IMR-90 (cell line): ENCODE measurements around the gene HS3ST2. TPM values are rescaled to one million over a fixed set of nuclear protein-coding genes. Genes with fewer than 3 reads are reported as not detected.

ENCODE experiments used
- ATAC-seq: fragments of 200-7000 bp; cut with Tn5 transposase; 2 replicates; pipeline ENCODE4 v1.9.1; 2020; ENCODE audit warnings: low read depth, mild to moderate bottlenecking, moderate library complexity
- BruUV-seq: library from RNA; stranded (reverse); fragments of 400-500 nt; replicated peaks from 2 replicates; lab custom pipeline; 2021; lab: Mats Ljungman, UMichigan
- CTCF ChIA-PET: fragments of 300-600 bp; formaldehyde crosslinking; extraction: SDS; loops from one replicate; lab custom pipeline; 2021; ENCODE audit warnings: antibody characterized with exemption; lab: Yijun Ruan, JAX
- POLR2A ChIA-PET: fragments of 300-600 bp; sonication (Branson Sonifier 250); formaldehyde crosslinking; loops from one replicate; lab custom pipeline; 2022; ENCODE audit warnings: antibody characterized with exemption; ENCODE audit not compliant: unreplicated experiment; lab: Charles Lee
- DNase-seq: peaks from one replicate; pipeline ENCODE4 v3.0.0; 2013
- H2AFZ ChIP-seq: replicated peaks from 2 replicates; pipeline ENCODE3; 2013; ENCODE audit warnings: low read length, mild to moderate bottlenecking; ENCODE audit not compliant: poor library complexity
- H2AK5ac ChIP-seq: 2 replicates; pipeline ENCODE4 v1.6.1; 2013; ENCODE audit warnings: low read depth, low read length, inconsistent platforms
- H2AK9ac ChIP-seq: replicated peaks from 2 replicates; pipeline ENCODE3; 2013; ENCODE audit warnings: mild to moderate bottlenecking, low read depth, low read length, moderate library complexity; ENCODE audit not compliant: poor library complexity
- H2BK120ac ChIP-seq: 2 replicates; pipeline ENCODE4 v1.6.1; 2013; ENCODE audit warnings: low read depth, low read length, inconsistent platforms
- H2BK15ac ChIP-seq: 3 replicates; pipeline ENCODE4 v1.6.1; 2013; ENCODE audit warnings: low read depth, low read length, inconsistent platforms
- H2BK20ac ChIP-seq: 2 replicates; pipeline ENCODE4 v1.6.1; 2013; ENCODE audit warnings: low read depth, mild to moderate bottlenecking, inconsistent platforms, low read length, moderate library complexity
- H2BK5ac ChIP-seq: 2 replicates; pipeline ENCODE4 v1.6.1; 2013; ENCODE audit warnings: mild to moderate bottlenecking, low read depth, low read length, inconsistent platforms; ENCODE audit not compliant: poor library complexity, severe bottlenecking
- H3K14ac ChIP-seq: replicated peaks from 2 replicates; pipeline ENCODE4 v1.6.1; 2013; ENCODE audit warnings: low read depth, low read length, inconsistent platforms
- H3K18ac ChIP-seq: 2 replicates; pipeline ENCODE4 v1.6.1; 2013; ENCODE audit warnings: low read depth, low read length, control low read depth
- H3K23ac ChIP-seq: 2 replicates; pipeline ENCODE4 v1.6.1; 2013; ENCODE audit warnings: low read depth, low read length, inconsistent platforms
- H3K27ac ChIP-seq: 2 replicates; pipeline ENCODE4 v1.5.1; 2013; ENCODE audit warnings: mild to moderate bottlenecking, control low read depth, low read length; ENCODE audit not compliant: insufficient read depth
- H3K27me3 ChIP-seq: 2 replicates; pipeline ENCODE4 v1.6.1; 2013; ENCODE audit warnings: low read length; ENCODE audit not compliant: control insufficient read depth, insufficient read depth
- H3K36me3 ChIP-seq: 2 replicates; pipeline ENCODE4 v1.6.1; 2013; ENCODE audit warnings: low read length, mixed read lengths; ENCODE audit not compliant: control insufficient read depth, insufficient read depth
- H3K4ac ChIP-seq: 2 replicates; pipeline ENCODE4 v1.6.1; 2013; ENCODE audit warnings: low read depth, low read length, inconsistent platforms
- H3K4me1 ChIP-seq: 2 replicates; pipeline ENCODE4 v1.6.1; 2013; ENCODE audit warnings: low read length, mixed read lengths; ENCODE audit not compliant: control insufficient read depth, insufficient read depth
- H3K4me2 ChIP-seq: 2 replicates; pipeline ENCODE4 v1.6.1; 2013; ENCODE audit warnings: low read depth, mild to moderate bottlenecking, control low read depth, low read length, moderate library complexity
- H3K4me3 ChIP-seq: 2 replicates; pipeline ENCODE4 v1.5.1; 2013; ENCODE audit warnings: low read depth, mild to moderate bottlenecking, control low read depth, low read length, moderate library complexity; ENCODE audit not compliant: insufficient read depth
- H3K56ac ChIP-seq: 2 replicates; pipeline ENCODE4 v1.6.1; 2013; ENCODE audit warnings: low read length, inconsistent platforms; ENCODE audit not compliant: insufficient read depth; ENCODE audit errors: extremely low read depth
- H3K79me1 ChIP-seq, 2 experiments: 2 replicates each; pipeline ENCODE4 v1.6.1; 2013; ENCODE audit warnings: low read length in 2 of 2, inconsistent platforms in 1 of 2, low read depth in 1 of 2
- H3K9ac ChIP-seq: 2 replicates; pipeline ENCODE4 v1.6.1; 2013; ENCODE audit warnings: low read depth, low read length, control low read depth
- H3K9me1 ChIP-seq: 2 replicates; pipeline ENCODE4 v1.6.1; 2013; ENCODE audit warnings: low read length, inconsistent platforms; ENCODE audit not compliant: insufficient read depth
- H3K9me3 ChIP-seq: 2 replicates; pipeline ENCODE4 v1.6.1; 2013; ENCODE audit warnings: low read length; ENCODE audit not compliant: control insufficient read depth, insufficient read depth
- H4K20me1 ChIP-seq: 2 replicates; pipeline ENCODE4 v1.6.1; 2013; ENCODE audit warnings: low read length, inconsistent platforms; ENCODE audit not compliant: insufficient read depth
- H4K5ac ChIP-seq: 2 replicates; pipeline ENCODE4 v1.6.1; 2013; ENCODE audit warnings: mild to moderate bottlenecking, low read depth, low read length, control low read depth
- H4K8ac ChIP-seq, 2 experiments: 2 replicates each; pipeline ENCODE4 v1.6.1; 2013; ENCODE audit warnings: low read depth in 2 of 2, low read length in 2 of 2, control low read depth in 1 of 2, inconsistent platforms in 1 of 2
- H4K91ac ChIP-seq: 2 replicates; pipeline ENCODE4 v1.6.1; 2013; ENCODE audit warnings: low read depth, low read length, inconsistent platforms; ENCODE audit not compliant: insufficient read depth
- NFE2L2 ChIP-seq: fragments of 150-350 bp; IDR thresholded peaks from 2 replicates; pipeline ENCODE4 v1.6.1; 2016; ENCODE audit warnings: low read depth, mild to moderate bottlenecking, low read length
- WGBS, 2 experiments: methylation state at CpG; one replicate each; pipeline versions ENCODE4 v1.1.5 to v1.1.7; 2013; ENCODE audit warnings: missing lambda C conversion rate in 2 of 2; ENCODE audit not compliant: insufficient read length in 1 of 2; ENCODE audit errors: extremely low coverage in 2 of 2; 5-methylcytosine and 5-hydroxymethylcytosine counted together
- dilution Hi-C: fragments of 300-500 bp; cut with HindIII; formaldehyde crosslinking; loops from one replicate; pipeline ENCODE4 v1.14.3; 2018; ENCODE audit warnings: low sequenced_read_pairs; ENCODE audit not compliant: unreplicated experiment
- in situ Hi-C: fragments of 300-500 bp; cut with MboI; formaldehyde crosslinking; loops from 3 replicates; pipeline ENCODE4 v1.14.3; 2019; ENCODE audit warnings: low sequenced_read_pairs, inconsistent platforms, mixed read lengths
- intact Hi-C: fragments of 100-400 bp; cut with micrococcal nuclease; formaldehyde crosslinking; loops from 2 replicates; pipeline ENCODE4 v1.10.0; 2022
- polyA plus RNA-seq, 3 experiments: library from polyadenylated mRNA; depleted of rRNA; stranded (reverse); fragments of >200 nt; gene quantifications; 2 replicates each; pipeline ENCODE4 v1.2.3, GENCODE V29; 2012; ENCODE audit warnings: low replicate concordance in 1 of 3
- total RNA-seq: library from RNA; depleted of rRNA; stranded (reverse); fragments of >200 nt; gene quantifications from 2 replicates; pipeline ENCODE4 v1.2.3, GENCODE V29; 2012

The HS3ST2 gene
- total and polyA plus RNA-seq, 2 of the 4 experiments (the other 2 are of a cell fraction) = not detected

DNA sequence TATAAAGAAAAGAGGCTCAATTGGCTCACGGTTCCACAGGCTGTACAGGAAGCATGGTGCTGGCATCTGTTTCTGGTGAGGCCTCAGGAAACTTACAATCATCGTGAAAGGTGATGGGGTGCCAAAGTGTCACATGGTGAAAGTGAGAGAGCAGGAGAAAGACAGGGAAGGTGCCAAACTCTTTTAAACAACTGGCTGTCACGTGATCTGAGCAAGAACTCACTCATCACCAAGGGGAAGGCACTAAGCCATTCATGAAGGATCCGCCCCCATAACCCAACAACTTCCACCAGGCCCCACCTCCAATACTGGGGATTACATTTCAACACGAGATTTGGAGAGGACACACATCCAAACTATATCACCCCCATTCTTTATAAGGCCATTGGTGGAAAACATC, 28.4 kb upstream of the HS3ST2 start:
- Histone ChIP-seq H3K9me1 (no peaks in the 10 kb centered on the region), H3K4me3 (no peak overlapping the region), H4K20me1 (no peaks in the 10 kb centered on the region), H4K5ac (no peak overlapping the region), H4K8ac (no peak overlapping the region), H3K27me3 (no peaks in the 10 kb centered on the region), H3K14ac (no peak overlapping the region), H3K79me1 (no peaks in the 10 kb centered on the region), H2AFZ (no peak overlapping the region), H3K4me2 (no peak overlapping the region), H3K4me1 (no peaks in the 10 kb centered on the region), H3K9me3 (no peaks in the 10 kb centered on the region), H2BK120ac (no peak overlapping the region), H4K91ac (no peak overlapping the region), H3K4ac (no peak overlapping the region), H3K27ac (no peak overlapping the region), H3K18ac (no peak overlapping the region), H2BK15ac (no peak overlapping the region), H3K23ac (no peak overlapping the region), H2BK5ac (no peak overlapping the region), H2AK9ac (no peak overlapping the region), H3K9ac (no peak overlapping the region), H2AK5ac (no peak overlapping the region), H3K56ac (no peak overlapping the region), H2BK20ac (no peak overlapping the region), H3K36me3 (no peaks in the 10 kb centered on the region)
- POLR2A ChIA-PET = no interaction called here
- dilution Hi-C loops = no loop called here
- ATAC-seq (no peak), DNase-seq (no peak)
- no TSS peak for BruUV-seq
- in situ Hi-C loops = no loop called here
- no peak for TF ChIP-seq NFE2L2
- intact Hi-C loops = no loop called here
- CTCF ChIA-PET = no interaction called here
- no CpG with 5 or more reads among the region's 5 CpGs for WGBS, 2 experiments
